Fibroblast of skin of scalp (primary cell): ENCODE results near the gene DGKZ.

ENCODE experiments used
- DNase-seq: peaks from one replicate; pipeline ENCODE4 v3.0.0-alpha.2; 2013

The DGKZ gene

DNA sequence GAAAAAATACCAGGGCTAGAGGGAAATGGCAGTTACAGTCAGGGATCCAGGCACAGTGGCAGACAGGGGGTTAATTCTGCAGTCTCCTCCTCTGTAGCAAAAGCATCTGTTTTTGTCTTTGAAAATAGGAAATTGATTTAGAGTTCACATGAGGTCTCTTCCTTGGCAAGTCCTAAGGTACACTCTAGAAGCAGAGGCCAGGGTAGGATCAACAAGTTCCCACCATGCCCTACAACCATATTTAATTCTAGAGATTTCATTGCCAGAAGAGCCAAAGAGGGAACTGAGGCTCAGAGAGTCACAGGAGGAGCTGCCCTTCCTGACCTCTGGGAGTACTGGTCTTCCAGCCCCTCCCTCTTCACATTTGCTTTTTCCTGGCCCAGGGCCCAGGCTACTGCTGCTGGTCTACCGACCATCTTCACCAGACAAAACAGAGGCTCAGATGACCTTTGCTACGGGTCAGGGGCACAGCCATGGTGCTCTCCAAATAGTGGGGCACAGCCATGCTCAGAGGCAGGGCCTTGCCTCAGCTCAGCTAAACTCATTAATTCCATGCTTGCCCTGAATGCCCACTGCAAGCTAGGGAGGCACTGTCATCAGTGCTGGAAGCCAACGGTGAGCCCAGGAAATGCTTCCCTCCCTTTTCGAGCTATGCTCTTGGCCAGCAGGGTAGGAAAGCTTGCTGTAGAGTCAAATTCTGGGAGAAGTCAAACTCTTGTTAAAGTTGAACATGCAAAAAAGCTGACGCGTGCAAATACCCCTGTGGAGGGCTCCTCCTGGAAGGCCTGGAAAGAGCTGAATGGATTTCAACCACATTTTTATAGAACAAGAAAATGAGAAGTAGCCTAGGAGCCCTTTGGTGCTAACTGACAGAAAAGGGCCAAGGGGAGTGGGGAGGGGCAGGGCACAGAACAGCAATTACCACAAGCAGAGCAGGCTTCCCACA is 56.0 kb downstream of the DGKZ start:
- DNase-seq = no peak

DNA sequence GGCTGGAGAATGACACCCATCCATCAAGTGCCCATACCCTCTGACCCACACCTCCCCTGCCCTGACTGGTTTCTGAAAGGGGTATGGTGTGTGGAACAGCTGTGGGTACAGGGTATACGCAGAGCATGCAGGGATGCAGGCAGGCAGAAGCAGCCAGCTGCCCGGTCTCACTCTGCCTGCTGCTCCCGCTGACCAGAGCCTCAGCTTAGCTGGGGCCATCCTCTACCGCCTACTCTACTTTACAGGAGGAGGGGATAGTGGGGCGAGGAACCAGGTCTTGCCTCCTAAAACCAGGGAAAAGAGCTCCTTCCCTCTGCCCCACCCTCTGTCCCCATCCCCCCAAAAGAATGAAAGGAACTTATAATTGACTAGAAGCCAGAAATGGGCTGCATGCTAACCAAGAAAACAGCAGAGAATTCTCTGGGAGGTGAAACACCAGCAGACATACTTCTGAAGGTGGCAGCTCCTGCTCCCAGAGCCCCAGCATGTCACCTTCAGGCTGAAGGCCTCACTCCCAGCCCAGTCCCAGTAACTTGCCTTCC is 57.3 kb downstream of the DGKZ start:
- DNase-seq = peak; percentile 36

DNA sequence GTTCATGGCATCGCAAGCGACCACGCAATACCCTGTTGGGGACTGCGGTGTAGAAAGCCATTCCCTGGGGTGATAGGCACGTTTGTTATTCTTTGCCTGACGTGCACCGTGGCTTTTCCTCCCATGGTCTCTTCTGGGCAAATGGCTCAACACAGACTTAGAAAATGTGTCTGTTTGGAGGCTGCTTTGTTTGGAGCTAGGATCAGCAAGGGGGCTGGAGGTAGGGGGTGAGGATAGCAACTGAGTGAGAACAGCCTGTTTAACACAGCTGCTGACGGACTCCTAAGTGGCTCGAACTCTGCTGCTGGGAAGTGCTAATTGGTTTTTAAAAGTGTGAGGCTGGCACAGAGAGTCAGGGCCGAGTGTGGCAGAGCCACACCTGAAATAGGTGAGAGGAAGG is 60.4 kb downstream of the DGKZ start:
- no peak for DNase-seq

DNA sequence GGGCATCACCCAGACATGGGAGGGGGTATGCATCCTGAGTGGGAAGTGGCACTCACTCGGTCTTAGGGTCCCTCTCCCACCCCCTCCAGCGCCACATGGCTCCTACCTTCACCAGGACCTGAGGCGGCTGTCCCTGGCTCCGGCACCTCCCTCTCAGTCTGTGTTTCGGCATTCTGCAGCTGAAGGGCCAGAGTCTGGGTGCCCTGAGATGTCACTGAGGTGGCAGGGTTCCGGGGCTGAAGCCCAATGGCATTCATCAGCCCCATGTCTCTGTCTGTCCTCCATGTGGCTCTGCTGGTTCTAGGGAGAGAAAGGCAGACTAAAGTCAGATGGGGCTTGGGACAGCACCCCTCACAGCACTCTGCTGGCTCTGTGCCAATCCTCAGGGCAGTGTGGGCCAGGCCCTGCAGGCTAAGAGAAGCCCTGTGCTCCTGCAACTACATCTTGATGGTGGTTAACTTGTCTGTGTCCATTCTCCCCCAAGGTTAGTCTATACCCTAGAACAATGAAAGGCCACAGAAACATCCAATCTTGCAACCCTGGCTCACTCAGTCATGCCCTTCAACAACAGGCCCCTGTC is 61.2 kb downstream of the DGKZ start:
- DNase-seq = no peak

DNA sequence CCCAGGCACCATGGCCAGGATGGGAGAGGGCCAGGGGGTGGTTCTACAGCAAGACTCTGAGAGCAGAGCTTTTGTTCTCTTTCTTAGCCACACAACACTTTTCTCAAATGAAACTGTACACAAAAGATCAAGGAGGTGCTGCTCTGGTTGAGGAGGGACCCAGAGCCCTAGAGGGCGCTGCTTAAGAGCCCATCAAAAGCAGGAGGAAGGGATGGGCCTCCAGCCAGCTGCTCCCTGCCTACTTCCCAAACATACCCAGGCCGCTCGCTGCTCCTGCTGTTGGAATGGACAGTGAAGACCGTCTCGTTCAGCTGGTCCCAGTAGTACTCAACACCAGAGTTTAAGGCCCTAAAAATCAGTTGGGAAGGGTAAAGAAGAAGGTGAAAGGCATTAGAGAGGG is 62.8 kb downstream of the DGKZ start:
- DNase-seq = no peak

DNA sequence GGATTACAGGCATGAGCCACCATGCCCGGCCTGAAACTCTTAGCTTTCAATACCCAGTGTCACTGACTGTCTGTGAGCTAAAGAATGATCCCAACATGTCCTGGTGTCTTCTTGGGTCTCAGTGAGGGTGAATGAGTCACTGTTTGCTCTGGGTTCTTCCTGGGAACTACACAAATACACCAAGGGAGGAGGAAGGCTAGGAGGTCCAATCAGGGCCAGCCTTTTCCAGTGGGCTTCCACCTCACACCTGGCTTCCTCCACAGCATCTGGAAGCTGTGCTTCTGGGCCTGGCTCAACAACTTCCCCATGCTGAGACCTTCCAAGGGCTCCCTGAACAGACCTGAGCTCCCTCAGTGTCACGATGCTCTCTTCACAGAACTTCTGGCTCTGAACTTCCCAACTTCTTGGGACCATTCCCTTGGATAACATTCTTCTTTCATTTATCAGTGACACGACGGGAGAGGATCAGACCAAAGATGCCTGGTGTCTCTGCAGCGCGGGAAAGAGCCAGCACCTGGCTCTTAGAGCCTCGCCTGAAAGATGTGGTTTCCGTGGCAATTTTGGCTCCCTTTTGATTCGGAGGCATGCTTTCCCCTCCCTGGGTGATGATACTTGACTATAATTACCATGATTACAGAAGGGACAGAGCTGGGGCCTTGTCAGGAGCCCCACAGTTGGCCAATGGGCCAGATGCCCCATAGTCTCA is 66.7 kb downstream of the DGKZ start:
- DNase-seq = no peak

DNA sequence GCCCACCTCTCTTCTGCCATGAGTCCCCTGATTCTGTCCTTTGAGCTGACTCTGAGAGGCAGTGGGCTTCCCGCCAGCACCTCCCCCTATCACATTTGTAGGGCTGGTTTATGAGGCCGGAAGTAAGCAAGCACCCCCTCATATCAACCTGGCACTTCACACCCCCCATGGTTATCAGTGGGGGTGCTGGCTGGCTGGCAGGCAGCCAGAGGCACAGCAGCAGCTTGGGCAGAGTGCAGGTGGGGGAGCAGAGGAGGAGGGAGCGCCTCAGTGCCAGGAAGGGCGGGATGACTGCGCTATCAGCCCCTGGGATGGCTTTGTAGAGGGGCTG is 67.2 kb downstream of the DGKZ start:
- no peak for DNase-seq

DNA sequence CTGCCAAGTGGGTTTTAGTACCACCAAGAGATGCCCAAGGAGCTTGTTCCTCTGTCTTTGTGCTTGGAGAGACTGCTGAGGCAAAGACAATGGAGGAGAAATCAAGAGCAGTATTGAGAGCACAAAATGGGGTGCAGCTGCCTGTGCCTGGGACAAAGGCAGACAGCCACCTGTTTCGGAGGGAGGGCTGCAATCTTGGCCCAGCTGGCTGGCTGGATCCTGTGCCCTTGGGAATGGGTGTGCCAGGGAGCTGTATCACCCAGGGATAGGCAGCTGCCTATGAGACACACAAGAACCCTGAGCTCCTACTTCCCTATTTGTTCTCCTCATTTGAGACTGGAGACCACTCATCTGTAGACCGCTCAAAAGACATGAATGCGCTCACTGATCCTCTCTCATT is 67.6 kb downstream of the DGKZ start:
- DNase-seq = no peak

DNA sequence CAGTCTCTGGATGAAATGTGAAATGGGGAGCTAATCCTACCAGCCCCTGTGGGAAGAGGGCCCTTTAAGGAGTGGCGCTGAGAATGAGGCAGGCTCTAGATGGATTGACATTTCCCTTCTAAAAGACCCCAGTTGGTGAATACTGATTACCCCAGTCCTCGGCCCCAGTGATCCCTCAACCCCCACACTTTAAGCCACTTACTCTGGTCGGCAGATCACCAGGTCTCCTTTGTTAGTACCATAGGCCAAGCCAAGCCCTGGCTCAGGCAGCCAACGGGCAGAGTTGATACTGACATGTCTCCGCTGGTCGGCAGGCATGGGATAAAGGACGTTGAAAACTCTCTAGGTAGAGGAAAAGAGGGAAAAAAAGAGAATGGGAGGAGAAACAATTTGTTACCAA is 70.4 kb downstream of the DGKZ start:
- no peak for DNase-seq

DNA sequence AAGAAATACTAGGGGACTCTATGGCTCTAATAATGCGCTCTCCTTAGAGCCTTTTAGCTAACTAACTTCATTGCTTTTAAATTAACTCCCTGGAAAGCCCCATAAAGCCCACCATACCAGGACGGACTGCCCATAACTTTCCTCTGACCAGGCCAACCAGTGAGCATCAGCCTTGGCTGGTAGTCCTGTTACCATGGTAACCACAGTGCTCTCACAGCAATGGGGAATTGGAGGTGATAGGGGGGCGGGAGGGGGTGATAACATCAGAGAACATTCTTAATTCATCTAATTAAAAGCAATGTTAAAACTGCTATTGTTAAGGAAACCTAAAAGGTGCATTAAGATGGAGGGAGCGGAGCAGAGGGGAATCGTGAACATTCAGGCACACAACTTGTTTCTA is 71.5 kb downstream of the DGKZ start:
- no peak for DNase-seq

DNA sequence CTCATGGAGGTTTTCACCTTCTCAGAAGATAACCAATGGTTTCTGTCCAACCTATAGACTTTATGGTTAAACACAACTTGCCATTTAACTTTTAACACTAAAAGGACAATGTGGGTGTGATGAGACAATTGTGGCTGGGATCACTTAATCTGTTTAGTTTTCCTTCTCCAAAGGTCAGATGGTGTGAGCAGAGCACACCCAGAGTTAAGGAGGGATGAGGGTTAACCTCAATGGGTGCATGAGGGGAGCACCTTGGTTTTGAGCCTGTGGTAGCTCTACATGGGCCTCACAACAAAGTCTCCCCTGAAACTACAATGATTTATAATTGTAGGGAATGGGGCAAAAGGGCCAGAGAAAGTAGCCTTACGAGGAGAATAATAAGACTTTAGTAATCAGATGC is 73.2 kb downstream of the DGKZ start:
- no peak for DNase-seq

DNA sequence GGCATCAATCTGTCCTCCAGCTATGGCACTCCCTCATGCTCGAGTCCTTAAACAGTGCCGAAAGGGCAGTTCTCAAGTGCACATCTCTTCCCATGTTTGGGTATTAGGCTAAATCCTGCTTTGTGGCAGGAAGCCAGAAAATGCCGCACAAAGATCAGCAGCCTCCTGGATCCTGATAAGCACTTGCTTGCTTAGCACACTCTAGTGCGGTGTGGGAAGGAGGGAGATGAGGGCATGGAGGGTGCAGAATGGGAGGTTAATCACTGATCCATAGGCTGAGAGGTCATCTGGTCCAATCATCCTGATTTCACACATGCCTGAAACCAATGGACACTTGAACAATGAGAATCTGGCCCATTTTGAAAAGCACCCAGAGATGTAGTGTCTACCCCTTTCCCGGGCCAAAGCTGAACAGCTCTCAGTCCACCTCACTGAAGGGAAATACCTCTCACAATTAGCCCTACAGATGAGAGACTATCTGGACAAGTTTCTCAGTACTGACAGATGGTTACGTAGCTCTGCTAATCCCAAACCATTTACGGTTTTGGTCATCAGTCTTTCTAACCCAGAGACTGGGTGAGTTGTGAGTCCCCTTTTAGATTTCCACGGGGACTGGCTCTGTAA is 74.1 kb downstream of the DGKZ start:
- no peak for DNase-seq

DNA sequence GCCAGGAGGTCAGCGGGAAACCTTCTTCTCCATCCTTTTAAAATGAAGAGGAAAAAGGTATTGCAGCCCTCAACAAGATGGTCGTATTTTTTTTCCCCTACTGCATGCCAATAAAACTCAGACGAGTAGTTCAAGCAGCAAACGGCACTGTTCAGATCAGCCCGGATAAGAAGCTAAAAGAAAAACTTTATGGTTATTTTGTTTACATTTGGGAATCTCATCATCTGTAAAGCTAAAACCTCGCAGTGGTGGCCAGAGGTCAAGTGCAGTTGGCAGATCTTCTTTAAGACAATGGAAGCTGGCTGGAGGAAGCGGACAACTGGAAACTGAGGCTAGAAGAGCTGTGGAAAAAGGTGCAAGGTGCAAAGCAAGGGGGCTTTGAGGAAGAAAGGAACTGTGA is 75.3 kb downstream of the DGKZ start:
- no peak for DNase-seq

DNA sequence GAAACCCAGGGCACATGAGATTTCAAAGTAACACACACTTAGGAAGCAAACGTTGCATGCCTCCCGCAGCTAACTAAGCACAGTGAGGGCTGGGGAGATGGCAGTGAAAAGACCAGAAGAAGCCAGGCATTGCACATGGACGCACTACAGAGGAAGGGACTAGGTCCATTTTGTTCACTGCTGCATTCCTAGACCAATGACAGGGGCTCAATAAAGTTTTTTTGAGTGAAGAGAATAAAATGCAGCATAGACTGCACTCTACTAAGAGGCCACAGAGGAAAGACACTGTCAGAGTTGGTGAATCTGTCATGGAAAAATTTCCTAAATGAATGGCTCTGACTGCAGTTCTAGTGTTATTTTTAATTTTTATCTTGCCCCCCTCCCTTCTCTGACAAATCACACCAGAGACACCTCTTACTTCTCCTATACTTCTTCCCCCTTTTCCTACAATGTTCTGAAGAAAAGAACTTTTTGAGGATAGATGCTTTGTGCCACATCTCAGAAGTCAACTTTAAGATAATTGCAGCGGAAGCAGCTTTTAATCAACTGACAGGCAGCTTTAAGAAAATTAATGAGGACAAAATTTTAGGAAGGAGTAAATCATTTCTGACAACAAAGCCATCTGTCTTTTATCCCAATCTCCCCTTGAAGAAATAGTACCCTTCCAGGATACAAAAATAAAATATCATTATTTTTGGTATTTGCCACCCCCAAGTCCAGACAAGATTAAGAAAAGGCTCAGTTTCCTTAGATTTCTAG is 79.1 kb downstream of the DGKZ start:
- no peak for DNase-seq

DNA sequence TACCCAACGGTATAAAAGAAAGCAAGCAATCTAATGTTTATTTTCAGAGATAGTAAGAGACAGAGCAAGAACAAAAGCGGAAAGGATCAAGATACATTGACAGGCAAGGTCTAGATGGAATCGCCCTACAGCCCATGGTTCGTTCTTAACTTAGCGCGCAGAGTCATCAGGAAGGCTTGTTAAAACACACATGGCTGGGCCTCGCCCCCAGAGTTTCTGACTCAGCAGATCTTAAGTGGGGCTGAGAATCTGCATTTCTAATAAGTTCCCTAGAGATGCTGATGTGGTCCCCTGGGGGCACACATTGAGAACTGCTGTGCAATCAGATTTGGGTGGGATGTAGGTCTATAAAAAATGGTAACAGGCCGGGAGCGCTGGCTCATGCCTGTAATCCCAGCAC is 80.1 kb downstream of the DGKZ start:
- DNase-seq = no peak

DNA sequence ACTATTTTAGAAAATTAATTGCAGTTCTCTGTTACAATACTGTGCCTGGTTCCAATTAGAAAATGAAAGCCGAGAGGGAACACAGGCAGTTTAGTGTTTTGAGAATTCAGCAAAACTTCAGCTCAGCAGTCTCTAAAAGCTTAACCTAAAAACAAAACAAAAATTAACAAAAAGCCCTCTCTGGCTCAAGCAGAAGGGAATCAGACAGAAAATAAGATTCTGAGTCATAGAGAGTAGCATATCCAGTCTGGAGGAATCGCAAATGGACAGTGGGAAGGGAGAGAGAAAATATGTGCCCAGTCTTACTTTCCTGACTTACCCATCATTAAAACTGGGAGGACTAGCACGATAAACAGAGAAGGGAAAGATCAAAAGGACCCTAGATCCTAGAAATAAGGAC is 82.5 kb downstream of the DGKZ start:
- peak; percentile 5 for DNase-seq
